ENCODE measurements around the gene MYL12B.

MYL12B gene

DNA sequence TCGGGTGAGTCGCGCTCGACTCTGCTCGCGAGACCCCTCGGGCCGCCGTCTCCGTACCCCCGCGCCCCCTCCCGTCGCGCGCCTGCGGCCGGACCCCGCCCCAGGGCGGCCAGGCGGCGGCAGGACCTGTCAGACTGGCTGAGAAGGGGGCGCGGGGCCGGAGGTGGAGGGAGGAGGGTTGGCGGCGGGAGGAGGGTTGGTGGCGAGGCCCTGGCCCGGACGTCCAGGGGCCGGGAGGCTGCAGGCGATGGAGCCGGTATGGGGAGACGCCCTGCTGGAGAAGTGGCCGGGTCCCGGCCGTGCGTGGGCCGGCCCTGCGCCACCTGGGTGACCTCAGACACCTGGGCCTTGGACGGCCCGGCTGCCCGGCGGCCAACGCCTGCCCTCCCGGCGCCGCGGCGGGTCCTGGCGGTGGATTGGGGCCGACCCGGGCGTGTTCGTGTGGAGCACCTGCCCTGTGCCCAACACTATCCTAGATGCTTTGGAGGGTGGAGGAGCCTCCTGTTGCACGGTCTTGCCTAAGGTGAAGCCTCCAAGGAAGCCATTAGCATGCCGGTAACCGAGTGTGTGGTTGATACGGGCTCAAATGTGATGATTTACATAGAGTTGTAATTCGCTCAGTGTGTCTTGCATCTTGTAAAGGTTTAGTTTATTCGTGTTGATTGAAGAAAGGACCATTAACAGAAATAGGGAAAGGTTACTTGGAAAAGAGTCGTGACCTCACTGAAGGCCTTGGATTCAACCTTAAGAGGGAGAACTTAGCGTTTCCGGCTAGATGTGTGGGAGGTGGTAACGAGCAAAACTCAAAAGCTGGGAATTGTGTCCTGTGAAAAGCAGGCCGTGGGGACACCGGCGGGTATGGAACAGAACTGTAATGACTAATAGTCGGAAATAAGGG lies 550 bp downstream of the MYL12B start:
- peak; percentile 51 for DNase-seq (ENCODE audit: low read depth)
- no peak for TF ChIP-seq CTCF (conservative IDR thresholded peaks at IDR 0.05; ENCODE audit: low read length)
- H3K4me3 ChIP-seq (ENCODE audit: low read length) = peak overlapping the region; percentile 95

DNA sequence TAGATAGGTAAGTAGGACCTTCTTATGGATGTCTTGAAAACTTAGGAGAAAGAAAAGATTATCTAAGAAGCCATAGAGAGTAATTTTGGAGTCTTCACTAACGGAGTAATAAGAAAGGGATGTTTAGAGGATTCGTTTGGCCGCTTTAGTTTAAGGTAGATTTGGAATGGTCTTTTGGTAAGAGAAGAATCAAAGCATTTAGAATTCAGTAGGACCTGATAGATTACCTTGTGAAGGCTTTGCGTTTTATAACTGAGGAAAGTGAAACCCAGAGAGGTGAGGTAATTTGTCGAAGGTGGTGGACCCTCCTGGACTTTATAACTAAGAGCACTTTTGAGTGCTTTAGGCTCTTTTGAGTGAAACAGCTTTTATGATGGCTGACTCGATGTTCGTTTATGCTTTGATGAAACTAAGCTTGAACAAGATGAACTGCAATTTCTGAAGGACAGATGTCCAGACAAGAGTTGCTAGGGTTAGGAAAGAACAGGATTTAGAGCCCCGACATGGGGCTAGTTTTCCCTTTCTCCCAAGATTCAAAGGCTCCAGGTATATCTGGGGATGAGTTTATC lies 1.3 kb downstream of the MYL12B start:
- peak overlapping the region; percentile 95 for H3K4me3 ChIP-seq (ENCODE audit: low read length)
- TF ChIP-seq CTCF (conservative IDR thresholded peaks at IDR 0.05; ENCODE audit: low read length) = no peak
- DNase-seq (ENCODE audit: low read depth) = no peak

DNA sequence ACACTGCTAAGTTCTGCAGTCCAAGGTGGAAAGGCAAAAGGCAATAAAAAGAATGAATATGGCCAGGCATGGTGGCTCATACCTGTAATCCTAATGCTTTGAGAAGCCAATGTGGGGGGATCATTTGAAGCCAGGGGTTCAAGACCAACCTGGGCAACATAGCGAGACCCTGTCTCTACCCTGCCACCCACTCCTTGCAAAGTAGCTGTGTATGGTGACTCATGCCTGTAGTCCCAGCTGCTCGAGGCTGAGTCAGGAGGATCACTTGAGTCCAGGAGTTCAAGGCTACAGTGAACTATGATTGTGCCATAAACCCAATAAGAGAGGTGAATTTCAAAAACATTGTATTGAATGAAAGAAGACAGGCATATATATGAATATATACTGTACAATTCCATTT lies 2.4 kb downstream of the MYL12B start:
- DNase-seq (ENCODE audit: low read depth) = no peak
- peak overlapping the region; percentile 95 for H3K4me3 ChIP-seq (ENCODE audit: low read length)
- no peak for TF ChIP-seq CTCF (conservative IDR thresholded peaks at IDR 0.05; ENCODE audit: low read length)

DNA sequence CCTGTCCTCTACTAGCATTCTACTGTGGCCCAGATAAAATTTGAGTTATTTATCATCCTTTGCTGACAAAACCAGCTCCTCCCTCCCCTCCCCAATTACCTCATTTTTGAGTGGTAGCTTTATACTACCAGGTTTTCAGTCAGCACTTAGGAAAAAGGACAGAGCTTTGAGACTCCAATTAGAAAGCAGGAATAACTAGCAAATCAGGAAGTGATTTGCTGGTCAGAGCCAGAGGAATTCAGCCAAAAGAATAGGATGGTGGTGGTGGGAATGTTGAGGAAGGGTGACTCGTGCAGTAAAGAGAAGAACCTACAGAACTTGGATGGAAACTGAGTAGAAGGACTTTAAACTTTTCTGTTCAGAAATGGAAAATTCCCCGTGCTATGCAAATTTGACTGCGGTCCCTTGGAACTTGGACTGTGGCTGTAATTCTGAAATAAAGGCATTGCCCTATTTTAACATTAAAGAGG lies 3.7 kb downstream of the MYL12B start:
- DNase-seq (ENCODE audit: low read depth) = no peak
- H3K4me3 ChIP-seq (ENCODE audit: low read length) = no peak overlapping the region
- TF ChIP-seq CTCF (conservative IDR thresholded peaks at IDR 0.05; ENCODE audit: low read length) = no peak

DNA sequence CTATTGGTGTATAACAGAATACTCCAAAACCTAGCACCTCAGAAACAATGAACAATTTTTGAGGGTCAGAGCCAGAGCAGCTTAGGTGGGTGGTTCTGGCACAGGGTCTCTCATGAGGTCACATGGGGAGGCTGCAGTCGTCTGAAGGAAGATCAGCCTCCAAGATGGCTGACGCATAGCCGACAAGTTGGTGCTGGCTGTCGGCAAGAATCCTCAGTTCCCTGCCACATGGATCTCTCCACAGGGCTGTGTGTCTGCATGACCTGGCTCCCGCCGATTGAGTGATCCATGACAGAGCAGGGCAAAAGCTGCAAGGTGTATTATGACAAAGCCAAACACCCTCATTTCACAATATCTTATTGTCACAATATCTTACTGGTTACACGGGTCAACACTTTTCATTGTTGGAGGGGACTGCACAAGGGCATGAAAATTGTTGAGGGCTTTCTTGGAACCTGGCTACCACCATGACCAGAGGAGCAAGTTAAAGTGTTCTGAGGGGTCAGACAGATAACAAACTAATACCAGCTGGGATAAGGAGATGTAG lies 4.2 kb downstream of the MYL12B start:
- H3K4me3 ChIP-seq (ENCODE audit: low read length) = no peak overlapping the region
- DNase-seq (ENCODE audit: low read depth) = no peak

DNA sequence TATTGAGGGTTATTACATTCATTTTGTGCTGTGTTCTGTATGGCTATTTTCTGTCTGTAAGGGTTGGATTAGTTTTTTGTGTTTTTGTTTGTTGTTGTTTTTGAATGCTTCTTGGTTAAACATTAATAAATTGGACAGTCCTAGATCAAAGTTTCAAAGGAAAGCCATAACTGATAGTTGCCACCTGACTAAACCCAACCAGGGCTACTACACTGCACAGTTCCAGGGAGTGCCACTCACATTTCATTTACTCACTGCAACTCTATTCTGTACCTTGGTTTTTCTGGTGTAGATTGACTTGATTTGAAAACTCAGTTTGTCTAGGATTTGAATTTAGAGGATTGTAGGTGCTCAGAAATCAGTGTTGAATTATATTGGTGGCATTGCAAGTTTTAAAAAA lies 6.4 kb downstream of the MYL12B start:
- DNase-seq (ENCODE audit: low read depth) = no peak
- no peak overlapping the region for H3K4me3 ChIP-seq (ENCODE audit: low read length)
- TF ChIP-seq CTCF (conservative IDR thresholded peaks at IDR 0.05; ENCODE audit: low read length) = no peak

More for the DNA sequence above, 4.2 kb downstream of the MYL12B start:
- TF ChIP-seq CTCF (conservative IDR thresholded peaks at IDR 0.05; ENCODE audit: low read length) = no peak
